GM18870 (cell line): ENCODE measurements around the gene COG7.
"Not testable (repeated sequence)": the region's sequence is repeated elsewhere in the genome, so short reads cannot be mapped to it uniquely, and the experiment has no call there.

Experiments
- ATAC-seq: cut with Tn5 transposase; IDR thresholded peaks from one replicate; pipeline ENCODE4 v1.9.1; 2021; ENCODE audit warnings: moderate library complexity; ENCODE audit not compliant: unreplicated experiment

Gene COG7

GRCh38 chr16:23388786-23389185, 64.2 kb downstream of the COG7 start:
- ATAC-seq = no peak

DNA sequence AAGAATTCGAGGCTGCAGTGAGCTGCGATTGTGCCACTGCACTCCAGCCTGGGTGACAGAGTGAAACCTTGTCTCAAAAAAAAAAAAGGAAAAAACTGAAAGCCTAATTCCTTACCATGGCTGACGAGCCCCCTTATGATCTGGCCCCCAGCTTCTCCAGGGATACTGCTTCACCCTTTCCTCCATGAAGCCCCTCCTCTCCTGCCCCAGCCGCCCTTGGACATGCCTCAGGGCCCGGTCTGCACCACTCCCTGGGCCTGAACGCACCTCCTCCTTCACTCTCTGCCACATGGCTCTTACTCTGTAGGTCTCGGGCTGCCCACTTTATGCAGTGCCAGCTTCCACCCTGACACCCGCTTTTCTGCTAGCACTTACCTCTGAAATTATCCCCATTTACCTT, 65.3 kb downstream of the COG7 start:
- ATAC-seq = no peak

DNA sequence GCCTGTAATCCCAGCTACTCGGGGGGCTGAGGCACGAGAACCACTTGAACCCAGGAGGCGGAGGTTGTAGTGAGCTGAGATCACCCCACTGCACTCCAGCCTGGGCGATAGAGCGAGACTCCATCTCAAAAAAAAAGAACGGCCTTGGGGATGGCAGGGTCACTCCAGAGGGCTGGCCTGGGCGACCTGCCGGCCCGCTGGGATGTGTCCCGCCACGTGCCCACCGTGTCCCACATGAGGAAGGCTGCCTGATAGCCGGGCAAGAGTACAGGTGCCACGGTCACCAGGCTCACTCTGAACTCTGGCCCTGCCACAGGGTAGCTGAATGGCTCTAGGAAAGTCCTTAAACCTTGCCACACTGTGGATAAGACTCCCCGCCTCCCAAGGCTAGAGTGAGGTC, 67.5 kb downstream of the COG7 start:
- ATAC-seq = no peak

GRCh38 chr16:23384878-23385277, 68.1 kb downstream of the COG7 start:
- ATAC-seq = no peak

- no peak for ATAC-seq
Observed at GRCh38 chr16:23383881-23384280, 69.1 kb downstream of the COG7 start.

GRCh38 chr16:23382279-23382678, 70.7 kb downstream of the COG7 start:
- ATAC-seq = no peak

- not testable (repeated sequence) for ATAC-seq
Observed at GRCh38 chr16:23381702-23382101, 71.3 kb downstream of the COG7 start.

GRCh38 chr16:23380501-23380951, 72.5 kb downstream of the COG7 start:
- no peak for ATAC-seq

- ATAC-seq = no peak
Observed at GRCh38 chr16:23379707-23380106, 73.3 kb downstream of the COG7 start.

DNA sequence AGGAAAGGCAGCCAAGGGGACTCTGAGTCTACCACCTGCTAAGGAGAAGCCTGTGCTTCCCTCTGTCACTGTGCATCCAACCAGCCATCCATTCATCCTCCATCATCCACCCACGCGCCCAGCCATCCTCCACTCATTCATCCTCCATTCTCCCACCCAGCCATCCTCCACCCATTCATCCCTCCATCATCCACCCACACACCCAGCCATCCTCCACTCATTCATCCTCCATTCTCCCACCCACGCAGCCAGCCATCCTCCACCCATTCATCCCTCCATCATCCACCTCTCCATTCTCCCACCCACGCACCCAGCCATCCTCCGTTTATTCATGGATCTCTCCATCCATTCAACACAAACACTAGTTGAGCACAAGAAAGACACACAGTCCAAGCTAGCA, 74.1 kb downstream of the COG7 start:
- no peak for ATAC-seq

- ATAC-seq = no peak
Observed at GRCh38 chr16:23378256-23378655, 74.7 kb downstream of the COG7 start.

- no peak for ATAC-seq
Observed at GRCh38 chr16:23377071-23377931, 75.7 kb downstream of the COG7 start.

- no peak for ATAC-seq
Observed at GRCh38 chr16:23375643-23376042, 77.3 kb downstream of the COG7 start.

DNA sequence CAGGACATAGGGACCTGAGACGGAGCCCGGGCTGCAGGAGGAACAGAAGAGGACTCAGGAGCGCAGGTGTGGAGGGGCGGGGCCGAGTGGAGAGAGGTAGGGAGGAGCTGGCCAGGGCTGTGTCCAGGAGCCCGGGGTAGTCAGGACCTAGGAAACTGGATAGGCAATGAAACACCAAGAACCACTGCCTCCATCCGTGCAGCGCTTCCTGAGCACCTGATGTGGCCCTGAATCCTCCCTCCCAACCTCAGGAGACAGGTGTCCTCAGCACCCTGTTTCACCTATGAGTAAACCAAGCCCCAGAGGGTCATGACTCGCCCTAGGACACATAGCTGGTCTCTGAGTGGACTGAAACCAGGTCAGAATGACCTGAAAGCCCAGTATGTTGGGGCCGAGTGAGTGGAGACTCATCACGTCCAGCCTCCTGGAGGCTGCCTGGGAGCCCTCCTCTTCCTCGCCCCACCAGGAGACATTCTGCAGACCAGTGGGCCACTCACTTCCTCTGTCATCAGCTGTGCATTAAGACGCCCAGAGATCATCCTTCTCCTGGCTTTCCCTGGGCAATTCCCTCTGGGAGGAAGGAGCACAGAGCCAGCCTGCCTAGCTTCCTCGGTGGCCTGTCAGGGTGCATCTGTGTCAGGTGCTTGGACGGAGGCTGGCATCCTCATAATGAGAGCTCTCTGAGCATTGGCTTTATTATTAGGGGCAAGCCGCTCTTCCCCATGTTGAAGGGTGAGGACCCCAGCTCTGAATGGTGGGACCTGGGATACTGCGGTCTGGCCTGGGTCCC, 78.1 kb downstream of the COG7 start:
- no peak for ATAC-seq

GRCh38 chr16:23373436-23374219, 79.4 kb downstream of the COG7 start:
- no peak for ATAC-seq

DNA sequence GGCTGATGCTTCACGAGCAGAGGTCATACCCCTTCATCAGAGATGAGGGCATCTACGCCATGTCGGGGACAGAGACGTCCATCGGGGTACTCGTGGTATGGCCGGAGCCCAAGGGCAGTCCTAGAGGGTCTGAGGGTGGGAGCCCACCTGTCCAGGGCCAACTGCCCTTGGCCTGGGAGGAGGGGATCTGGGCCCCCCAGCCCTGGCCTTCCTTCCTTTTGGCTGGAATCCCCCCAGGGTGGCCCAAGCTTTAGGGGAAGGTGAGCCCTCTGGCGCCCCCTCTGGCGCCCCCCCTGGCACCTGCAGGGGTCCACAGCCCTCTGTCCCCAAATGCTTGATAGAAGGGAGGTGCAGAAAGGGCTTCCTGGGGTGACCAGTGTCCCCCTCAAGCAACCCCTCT, 81.6 kb downstream of the COG7 start:
- ATAC-seq = no peak

GRCh38 chr16:23369416-23369815, 83.6 kb downstream of the COG7 start:
- ATAC-seq = no peak

- ATAC-seq = no peak
Observed at GRCh38 chr16:23368469-23368868, 84.5 kb downstream of the COG7 start.

DNA sequence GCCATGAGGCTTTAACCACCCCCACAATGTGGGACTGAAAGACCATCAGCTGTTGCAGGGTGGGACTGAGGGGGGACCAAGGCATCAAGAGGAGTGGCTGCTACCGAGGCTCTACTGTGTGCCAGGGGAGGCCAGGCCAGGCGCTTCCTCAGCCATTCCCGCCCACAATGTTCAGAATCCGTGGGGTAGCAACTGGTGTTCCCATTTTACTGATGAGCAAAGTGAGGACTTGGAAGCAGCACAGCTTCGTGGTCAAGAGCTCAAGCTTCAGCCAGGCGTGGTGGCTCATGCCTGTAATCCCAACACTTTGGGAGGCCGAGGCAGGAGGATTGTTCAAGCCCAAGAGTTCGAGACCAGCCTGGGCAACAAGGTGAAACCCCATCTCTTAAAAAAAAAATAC, 85.0 kb downstream of the COG7 start:
- no peak for ATAC-seq

- no peak for ATAC-seq
Observed at GRCh38 chr16:23367564-23367963, 85.4 kb downstream of the COG7 start.

DNA sequence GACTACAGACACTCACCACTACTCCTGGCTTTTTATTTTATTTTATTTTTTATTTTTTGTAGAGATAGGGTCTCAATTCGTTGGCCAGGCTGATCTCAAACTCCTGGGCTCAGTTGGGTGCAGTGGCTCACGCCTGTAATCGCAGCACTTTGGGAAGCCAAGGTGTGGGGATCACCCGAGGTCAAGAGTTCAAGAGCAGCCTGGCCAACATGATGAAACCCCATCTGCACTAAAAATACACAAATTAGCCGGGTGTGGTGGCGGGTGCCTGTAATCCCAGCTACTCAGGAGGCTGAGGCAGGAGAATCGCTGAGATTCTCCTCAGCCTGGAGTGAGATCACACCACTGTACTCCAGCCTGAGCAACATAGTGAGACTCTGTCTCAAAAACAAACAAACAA, 86.6 kb downstream of the COG7 start:
- ATAC-seq = not testable (repeated sequence)
